HT1080 (cell line): ENCODE data around the gene C7orf57. TPM values are rescaled to one million over a fixed set of nuclear protein-coding genes. Genes with fewer than 3 reads are reported as not detected.
"Not testable (repeated sequence)": the region's sequence is repeated elsewhere in the genome, so short reads cannot be mapped to it uniquely, and the experiment has no call there.

Source experiments
- DNase-seq: peaks from one replicate; pipeline ENCODE4 v3.0.0-alpha.2; 2015; ENCODE audit warnings: low read depth
- total RNA-seq: library from RNA; depleted of rRNA; stranded (reverse); fragments of >200 nt; shearing (Covaris generic); gene quantifications from 2 replicates; pipeline ENCODE4 v1.2.3, GENCODE V29; 2014

C7orf57 gene
- total RNA-seq, 1 experiment from 2014 or later: not detected

DNA sequence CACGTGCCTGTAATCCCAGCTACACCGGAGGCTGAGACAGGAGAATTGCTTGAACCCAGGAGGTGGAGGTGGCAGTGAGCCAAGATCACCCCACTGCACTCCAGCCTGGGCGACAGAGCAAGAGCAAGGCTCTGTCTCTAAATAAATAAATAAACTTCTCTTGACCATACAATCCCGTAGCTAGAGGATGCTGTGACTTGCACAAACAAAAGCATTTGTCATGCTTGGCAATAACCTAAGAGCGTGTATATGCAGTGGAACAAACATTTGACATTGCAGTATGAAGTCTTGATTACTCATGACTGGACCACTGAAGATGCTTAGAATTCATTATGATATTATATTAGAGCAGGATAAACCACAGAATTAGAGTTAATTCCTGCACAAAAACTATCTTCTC lies 1.4 kb upstream of the C7orf57 start:
- DNase-seq: no peak

GRCh38 chr7:48035967-48036478 lies 680 bp downstream of the C7orf57 start:
- no peak for DNase-seq

DNA sequence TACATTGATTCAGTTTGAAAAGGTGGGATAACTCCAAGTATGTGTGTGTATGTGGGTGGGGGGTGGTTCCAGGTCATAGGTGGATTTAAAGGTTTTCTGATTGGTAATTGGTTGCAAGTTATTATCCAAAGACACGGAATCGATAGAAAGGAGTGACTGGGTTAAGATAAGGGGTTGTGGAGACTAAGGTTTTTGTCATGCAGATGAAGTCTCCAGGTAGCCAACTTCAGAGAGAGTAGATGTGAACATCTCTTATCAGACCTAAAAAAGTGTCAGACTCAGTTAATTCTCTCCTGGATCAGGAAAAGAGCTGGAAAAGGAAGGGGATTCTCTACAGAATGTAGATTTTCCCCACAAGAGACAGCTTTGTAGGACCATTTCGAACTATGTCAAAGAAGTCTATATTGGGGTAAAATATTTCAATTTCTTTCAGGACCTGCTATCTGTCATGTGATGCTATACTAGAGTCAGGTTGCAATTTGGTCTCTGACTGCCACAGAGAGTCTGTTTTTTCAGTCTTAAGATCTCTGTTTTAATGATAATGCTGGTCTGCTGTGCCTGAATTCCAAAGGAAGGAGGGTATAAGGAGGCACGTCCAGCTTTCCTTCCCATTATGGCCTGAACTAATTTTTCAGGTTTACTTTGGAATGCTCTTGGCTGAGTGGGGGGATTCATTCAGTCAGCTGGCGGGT lies 3.6 kb downstream of the C7orf57 start:
- no peak for DNase-seq

GRCh38 chr7:48040944-48041652 lies 5.8 kb downstream of the C7orf57 start:
- DNase-seq: peak; percentile 35

- DNase-seq: peak; percentile 71
Observed at GRCh38 chr7:48041653-48041970, 6.3 kb downstream of the C7orf57 start.

GRCh38 chr7:48042216-48042615 lies 6.9 kb downstream of the C7orf57 start:
- DNase-seq: peak; percentile 8

DNA sequence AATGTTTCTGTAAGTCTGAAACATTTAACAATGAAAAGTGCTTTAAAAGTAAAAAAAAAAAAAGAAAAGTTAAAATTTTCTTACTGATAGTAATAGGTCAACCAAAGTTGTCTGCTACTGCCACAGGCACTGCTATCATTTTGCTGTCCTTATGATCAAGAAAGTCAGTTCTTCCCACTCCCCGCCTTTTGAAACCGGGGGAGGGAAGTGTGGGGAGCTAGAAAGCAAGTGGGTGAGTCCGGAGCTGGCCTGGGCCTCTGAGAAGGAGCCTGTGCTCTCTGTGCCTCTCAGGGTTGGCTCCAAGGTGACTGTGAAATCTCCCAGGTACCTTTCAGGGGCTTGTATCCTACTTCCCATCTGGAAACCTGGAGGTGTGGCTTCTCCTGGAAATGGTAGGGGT lies 7.3 kb downstream of the C7orf57 start:
- DNase-seq: no peak

DNA sequence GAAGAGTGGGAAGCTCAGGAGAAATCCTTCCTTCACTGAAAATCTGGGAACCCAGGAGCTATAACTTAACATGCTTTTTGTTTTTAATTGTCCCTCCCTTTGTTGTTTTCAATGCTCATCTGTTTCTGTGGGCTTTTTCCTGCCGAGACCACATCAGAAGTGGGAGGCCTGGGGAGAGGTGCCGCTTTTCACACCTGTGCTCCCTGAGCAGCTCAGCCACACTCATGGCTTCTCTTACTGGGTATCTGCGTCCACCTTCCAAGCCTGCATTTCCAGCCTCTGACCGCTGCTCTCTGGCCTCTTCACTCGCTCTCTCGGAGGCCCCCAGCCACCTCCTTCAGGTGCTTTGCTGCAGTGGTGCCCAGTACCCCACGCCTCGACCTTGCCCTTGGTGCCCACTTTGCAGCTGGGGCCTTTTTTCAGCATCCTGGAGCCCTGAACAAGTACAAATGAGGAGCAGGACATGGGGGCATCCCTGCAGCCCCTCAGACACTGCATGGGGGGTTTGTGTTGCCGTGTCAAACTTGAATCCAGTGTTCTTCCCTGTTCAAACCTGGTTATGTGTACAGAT lies 9.9 kb downstream of the C7orf57 start:
- DNase-seq: no peak

GRCh38 chr7:48046458-48046857 lies 11.1 kb downstream of the C7orf57 start:
- DNase-seq: no peak

DNA sequence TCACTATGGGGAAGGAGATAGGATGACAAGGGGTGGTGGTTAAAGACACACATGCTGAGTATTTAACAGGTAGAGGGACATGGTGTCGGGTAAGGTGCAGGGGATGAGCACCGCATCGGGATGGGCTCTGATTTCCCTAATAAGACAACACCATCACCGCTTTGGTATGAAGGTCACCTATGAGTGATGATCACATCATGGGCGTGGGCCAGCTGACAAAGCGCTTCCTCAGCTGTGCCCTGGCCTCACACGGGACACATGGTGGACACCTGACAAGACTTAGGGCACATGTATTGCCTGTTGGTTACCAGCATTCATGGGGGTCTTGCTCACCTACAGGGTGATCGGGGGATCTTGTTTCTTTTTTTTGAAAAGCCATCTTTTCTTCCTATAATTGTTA lies 12.8 kb downstream of the C7orf57 start:
- DNase-seq: no peak

- no peak for DNase-seq
Observed at GRCh38 chr7:48049850-48050249, 14.5 kb downstream of the C7orf57 start.

- peak; percentile 62 for DNase-seq
Observed at GRCh38 chr7:48052748-48053147, 17.4 kb downstream of the C7orf57 start.

DNA sequence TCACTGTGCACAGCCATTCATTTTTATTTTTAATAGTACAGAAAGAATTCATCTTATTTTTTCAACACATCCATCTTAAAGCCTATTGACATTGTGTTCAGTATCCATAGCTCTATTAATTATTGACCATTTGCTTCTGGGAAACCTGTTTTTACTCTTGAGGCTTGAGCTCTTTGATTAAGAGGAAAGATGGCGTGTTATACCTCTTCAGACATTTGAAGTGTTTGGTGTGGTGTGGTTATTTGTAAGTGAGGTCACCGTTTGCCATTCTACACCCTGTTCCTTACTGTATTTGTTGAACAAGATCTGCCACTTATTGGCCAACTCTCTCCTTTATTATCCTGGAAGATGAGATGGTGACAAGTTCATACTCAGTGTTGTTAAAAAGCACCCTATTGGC lies 18.4 kb downstream of the C7orf57 start:
- no peak for DNase-seq

- DNase-seq: no peak
Observed at GRCh38 chr7:48058990-48059389, 23.6 kb downstream of the C7orf57 start.

DNA sequence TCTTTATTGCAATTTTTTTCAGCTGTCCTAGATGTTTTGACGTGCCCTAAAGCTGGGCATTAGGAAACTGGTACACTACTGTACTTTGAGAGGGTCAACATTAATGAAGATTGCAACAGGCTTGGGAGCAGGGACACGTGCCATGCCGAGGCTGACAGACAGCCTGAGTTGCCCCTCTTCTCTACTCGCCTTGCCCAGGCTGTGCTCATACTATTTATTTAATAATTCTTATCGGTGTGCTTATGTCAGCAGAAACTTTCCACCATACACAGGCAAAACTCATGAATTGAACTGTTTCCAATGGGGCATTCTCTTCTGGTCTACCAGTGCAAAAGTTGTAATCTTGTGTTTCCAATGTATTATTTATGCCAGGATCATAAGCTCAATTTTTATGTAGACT lies 24.4 kb downstream of the C7orf57 start:
- DNase-seq: no peak

DNA sequence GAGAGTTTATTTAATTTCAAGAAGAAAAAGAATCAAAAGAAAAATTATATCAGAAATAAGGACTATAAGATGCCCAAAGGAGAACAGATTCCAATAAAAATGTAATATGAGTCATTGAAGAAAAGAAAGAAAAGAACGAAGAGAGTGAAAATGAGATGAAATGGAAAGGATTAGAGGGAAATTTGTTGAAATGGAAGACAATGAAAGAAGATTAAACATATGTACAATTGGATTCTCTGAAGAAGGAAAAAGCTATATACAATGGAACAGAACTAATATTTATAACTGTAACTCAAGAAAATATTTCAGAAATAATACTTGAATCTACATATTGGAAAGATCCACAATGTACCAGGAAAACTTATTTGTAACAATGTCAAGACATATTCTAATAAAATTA lies 28.6 kb downstream of the C7orf57 start:
- DNase-seq: no peak

DNA sequence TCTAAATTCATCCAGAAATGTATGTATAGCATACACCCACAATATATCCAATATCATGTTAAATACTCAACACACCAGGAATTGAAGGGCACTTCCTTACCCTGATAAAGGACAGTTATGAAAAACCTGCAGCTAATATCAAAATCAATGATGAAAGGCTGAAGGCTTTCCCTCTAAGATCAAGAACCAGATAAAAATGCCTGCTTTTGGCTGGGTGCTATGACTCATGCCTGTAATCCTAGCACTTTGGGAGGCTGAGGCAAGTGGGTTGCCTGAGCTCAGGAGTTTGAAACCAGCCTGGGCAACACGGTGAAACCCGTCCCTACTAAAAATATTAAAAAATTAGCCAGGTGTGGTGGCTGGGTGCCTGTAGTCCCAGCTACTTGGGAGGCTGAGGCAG lies 32.1 kb downstream of the C7orf57 start:
- DNase-seq: no peak

GRCh38 chr7:48074204-48074654 lies 38.9 kb downstream of the C7orf57 start:
- DNase-seq: peak; percentile 47

GRCh38 chr7:48077423-48077822 lies 42.1 kb downstream of the C7orf57 start:
- no peak for DNase-seq

GRCh38 chr7:48078470-48078869 lies 43.1 kb downstream of the C7orf57 start:
- no peak for DNase-seq

GRCh38 chr7:48082378-48082777 lies 47.0 kb downstream of the C7orf57 start:
- DNase-seq: not testable (repeated sequence)

GRCh38 chr7:48083114-48083830 lies 47.9 kb downstream of the C7orf57 start:
- DNase-seq: peak; percentile 65
